ENCODE measurements around the gene SH3BP2.
"Not testable (repeated sequence)": the region's sequence is repeated elsewhere in the genome, so short reads cannot be mapped to it uniquely, and the experiment has no call there.

The SH3BP2 gene

GRCh38 chr4:2755821-2756690 is 36.8 kb upstream of the SH3BP2 start, which contains the start of gene TNIP2:
TNIP2 (minus strand) TSS chr4:2756336; CDS start chr4:2756289, 47 bp downstream.
- H3K4me1 Mint-ChIP-seq (ENCODE audit: low read depth in 2 of 2) = peaks cover 21 to 25% of the 10 kb centered on the region in 2 donors
- peak; percentile 64 to 71 (median 70) for DNase-seq
- H3K9me3 Mint-ChIP-seq = no peaks in the 10 kb centered on the region
- H3K27me3 Mint-ChIP-seq = no peaks in the 10 kb centered on the region
- H3K4me3 Mint-ChIP-seq = peak within 1 kb of the TSS; percentile 80 to 83
- peaks cover 13% of the 10 kb centered on the region for H3K36me3 Mint-ChIP-seq (ENCODE audit: insufficient read depth)
- H3K27ac Mint-ChIP-seq = peak within 1 kb of the TSS; percentile 86 to 91
- peak; percentile 79 for ATAC-seq (replicated peaks)

GRCh38 chr4:2756691-2757350 is 36.1 kb upstream of the SH3BP2 start:
- Mint-ChIP-seq H3K27ac (peak overlapping the region; percentile 25 to 91), H3K9me3 (no peaks in the 10 kb centered on the region), H3K36me3 (ENCODE audit: insufficient read depth) (peaks cover 9% of the 10 kb centered on the region), H3K27me3 (no peaks in the 10 kb centered on the region), H3K4me1 (ENCODE audit: low read depth in 2 of 2) (peaks cover 24% of the 10 kb centered on the region in 2 donors), H3K4me3 (peak overlapping the region; percentile 80 to 83)
- no peak for DNase-seq
- no peak for ATAC-seq (replicated peaks)

- Mint-ChIP-seq H3K4me3 (peak overlapping the region; percentile 80 to 83), H3K9me3 (no peaks in the 10 kb centered on the region), H3K4me1 (ENCODE audit: low read depth in 2 of 2) (peaks cover 18 to 24% of the 10 kb centered on the region in 2 donors), H3K36me3 (ENCODE audit: insufficient read depth) (peaks cover 6% of the 10 kb centered on the region), H3K27me3 (no peaks in the 10 kb centered on the region), H3K27ac (peak overlapping the region; percentile 25 to 91)
- ATAC-seq (replicated peaks) (no peak), DNase-seq (no peak)
Measured at GRCh38 chr4:2757426-2757825, 35.5 kb upstream of the SH3BP2 start.

GRCh38 chr4:2761035-2761923 is 31.6 kb upstream of the SH3BP2 start:
- peak overlapping the region; percentile 41 to 44 for H3K27ac Mint-ChIP-seq
- H3K27me3 Mint-ChIP-seq = no peaks in the 10 kb centered on the region
- DNase-seq (no peak), ATAC-seq (replicated peaks) (no peak)
- no peaks in the 10 kb centered on the region for H3K9me3 Mint-ChIP-seq
- no peak overlapping the region for H3K4me3 Mint-ChIP-seq
- H3K4me1 Mint-ChIP-seq (ENCODE audit: low read depth in 2 of 2) = peaks cover 0 to 11% of the 10 kb centered on the region in 2 donors
- H3K36me3 Mint-ChIP-seq (ENCODE audit: insufficient read depth) = no peaks in the 10 kb centered on the region

GRCh38 chr4:2762048-2762447 is 30.8 kb upstream of the SH3BP2 start:
- no peak overlapping the region for H3K4me3 Mint-ChIP-seq
- no peak for ATAC-seq (replicated peaks)

GRCh38 chr4:2762486-2763370 is 30.2 kb upstream of the SH3BP2 start:
- H3K4me1 Mint-ChIP-seq (ENCODE audit: low read depth in 2 of 2); DNase-seq; H3K36me3 Mint-ChIP-seq (ENCODE audit: insufficient read depth); H3K27me3 Mint-ChIP-seq; ATAC-seq (replicated peaks); H3K9me3 Mint-ChIP-seq; H3K27ac Mint-ChIP-seq: not testable (repeated sequence)
- H3K4me3 Mint-ChIP-seq = peak overlapping the region in 1 of 2 donors; percentile 8

More at GRCh38 chr4:2762048-2762447, 30.8 kb upstream of the SH3BP2 start:
- Mint-ChIP-seq H3K9me3 (no peaks in the 10 kb centered on the region), H3K27me3 (no peaks in the 10 kb centered on the region), H3K27ac (peak overlapping the region in 1 of 2 donors; percentile 41), H3K36me3 (ENCODE audit: insufficient read depth) (peaks cover 4% of the 10 kb centered on the region), H3K4me1 (ENCODE audit: low read depth in 2 of 2) (peaks cover 0 to 10% of the 10 kb centered on the region in 2 donors)
- no peak for DNase-seq

GRCh38 chr4:2763511-2763967 is 29.3 kb upstream of the SH3BP2 start:
- Mint-ChIP-seq H3K4me3 (peak overlapping the region; percentile 52 to 67), H3K4me1 (ENCODE audit: low read depth in 2 of 2) (peaks cover 0 to 7% of the 10 kb centered on the region in 2 donors), H3K27me3 (no peaks in the 10 kb centered on the region), H3K27ac (no peak overlapping the region), H3K36me3 (ENCODE audit: insufficient read depth) (peaks cover 4% of the 10 kb centered on the region), H3K9me3 (no peaks in the 10 kb centered on the region)
- no peak for DNase-seq
- no peak for ATAC-seq (replicated peaks)

- H3K27me3 Mint-ChIP-seq = no peaks in the 10 kb centered on the region
Measured at GRCh38 chr4:2765832-2766526, 26.9 kb upstream of the SH3BP2 start.

GRCh38 chr4:2767046-2767704 is 25.7 kb upstream of the SH3BP2 start:
- no peak overlapping the region for H3K4me3 Mint-ChIP-seq
- no peaks in the 10 kb centered on the region for H3K27me3 Mint-ChIP-seq
- H3K27ac Mint-ChIP-seq = no peak overlapping the region
- H3K36me3 Mint-ChIP-seq (ENCODE audit: insufficient read depth) = peaks cover 7% of the 10 kb centered on the region
- no peaks in the 10 kb centered on the region for H3K9me3 Mint-ChIP-seq
- ATAC-seq (replicated peaks) (no peak), DNase-seq (no peak)
- peaks cover 8 to 11% of the 10 kb centered on the region in 2 donors for H3K4me1 Mint-ChIP-seq (ENCODE audit: low read depth in 2 of 2)

More at GRCh38 chr4:2765832-2766526, 26.9 kb upstream of the SH3BP2 start:
- no peak for ATAC-seq (replicated peaks)
- Mint-ChIP-seq H3K4me3 (no peak overlapping the region), H3K4me1 (ENCODE audit: low read depth in 2 of 2) (peaks cover 4 to 10% of the 10 kb centered on the region in 2 donors), H3K9me3 (no peaks in the 10 kb centered on the region), H3K27ac (no peak overlapping the region), H3K36me3 (ENCODE audit: insufficient read depth) (peaks cover 4% of the 10 kb centered on the region)
- DNase-seq = no peak

- no peak overlapping the region for H3K27ac Mint-ChIP-seq
- no peaks in the 10 kb centered on the region for H3K27me3 Mint-ChIP-seq
- peaks cover 8 to 11% of the 10 kb centered on the region in 2 donors for H3K4me1 Mint-ChIP-seq (ENCODE audit: low read depth in 2 of 2)
Measured at GRCh38 chr4:2767705-2768074, 25.2 kb upstream of the SH3BP2 start.

GRCh38 chr4:2768124-2768523 is 24.8 kb upstream of the SH3BP2 start:
- Mint-ChIP-seq H3K36me3 (ENCODE audit: insufficient read depth) (peaks cover 7% of the 10 kb centered on the region), H3K4me1 (ENCODE audit: low read depth in 2 of 2) (peaks cover 8 to 11% of the 10 kb centered on the region in 2 donors), H3K27ac (no peak overlapping the region), H3K9me3 (no peaks in the 10 kb centered on the region), H3K27me3 (no peaks in the 10 kb centered on the region), H3K4me3 (no peak overlapping the region)
- DNase-seq (no peak), ATAC-seq (replicated peaks) (no peak)

More at GRCh38 chr4:2767705-2768074, 25.2 kb upstream of the SH3BP2 start:
- Mint-ChIP-seq H3K36me3 (ENCODE audit: insufficient read depth) (peaks cover 7% of the 10 kb centered on the region), H3K4me3 (no peak overlapping the region), H3K9me3 (no peaks in the 10 kb centered on the region)
- DNase-seq = no peak
- no peak for ATAC-seq (replicated peaks)

All from effector memory CD8-positive, alpha-beta T cell (primary cell).